Peyer's patch (tissue), 4 donors: ENCODE data around the gene ITGAL.

Experiments
- CTCF ChIP-seq, 6 experiments: fragments of 450-650 bp in 4 of 6; fragments of 200-600 bp in 2 of 6; sonication (generic) in 1 of 6; IDR thresholded peaks; one replicate each; pipeline ENCODE4 v1.5.1; 2017 to 2019; ENCODE audit warnings: antibody characterized with exemption in 6 of 6, mild to moderate bottlenecking in 3 of 6, moderate library complexity in 1 of 6
- POLR2A ChIP-seq, 2 donors: fragments of 450-650 bp; IDR thresholded peaks; one replicate each; pipeline ENCODE4 v1.5.1; 2017; ENCODE audit warnings: antibody characterized with exemption in 2 of 2, mild to moderate bottlenecking in 2 of 2, moderate library complexity in 2 of 2

- TF ChIP-seq CTCF (IDR thresholded peaks at IDR 0.05), result peak in 3 of 6 experiments; percentile 2 to 17 (median 2)
- peak; percentile 37 to 49 for TF ChIP-seq POLR2A (IDR thresholded peaks at IDR 0.05)
Measured at GRCh38 chr16:30557957-30558788, 85.6 kb downstream of the ITGAL start, which contains the start of gene ZNF764.
